22Rv1 (cell line): ENCODE measurements around the gene SLBP.

Experiments
- CTCF ChIP-seq: fragments of 450-650 bp; IDR thresholded peaks from 2 replicates; pipeline ENCODE4 v1.5.1; 2017; ENCODE audit warnings: mild to moderate bottlenecking
- ZFX ChIP-seq: fragments of 450-650 bp; IDR thresholded peaks from 2 replicates; pipeline ENCODE4 v1.6.1; 2017; ENCODE audit warnings: antibody characterized with exemption, borderline replicate concordance

- TF ChIP-seq CTCF: peak; percentile 87
- no peak for TF ChIP-seq ZFX
Measured at GRCh38 chr4:1748465-1748995, 36.4 kb upstream of the SLBP start.
